GM21367 (cell line): ENCODE results near the gene COPS7A.
"Not testable (repeated sequence)": the region's sequence is repeated elsewhere in the genome, so short reads cannot be mapped to it uniquely, and the experiment has no call there.

Source experiments
- ATAC-seq: cut with Tn5 transposase; IDR thresholded peaks from one replicate; pipeline ENCODE4 v1.9.1; 2021; ENCODE audit not compliant: unreplicated experiment

The COPS7A gene

DNA sequence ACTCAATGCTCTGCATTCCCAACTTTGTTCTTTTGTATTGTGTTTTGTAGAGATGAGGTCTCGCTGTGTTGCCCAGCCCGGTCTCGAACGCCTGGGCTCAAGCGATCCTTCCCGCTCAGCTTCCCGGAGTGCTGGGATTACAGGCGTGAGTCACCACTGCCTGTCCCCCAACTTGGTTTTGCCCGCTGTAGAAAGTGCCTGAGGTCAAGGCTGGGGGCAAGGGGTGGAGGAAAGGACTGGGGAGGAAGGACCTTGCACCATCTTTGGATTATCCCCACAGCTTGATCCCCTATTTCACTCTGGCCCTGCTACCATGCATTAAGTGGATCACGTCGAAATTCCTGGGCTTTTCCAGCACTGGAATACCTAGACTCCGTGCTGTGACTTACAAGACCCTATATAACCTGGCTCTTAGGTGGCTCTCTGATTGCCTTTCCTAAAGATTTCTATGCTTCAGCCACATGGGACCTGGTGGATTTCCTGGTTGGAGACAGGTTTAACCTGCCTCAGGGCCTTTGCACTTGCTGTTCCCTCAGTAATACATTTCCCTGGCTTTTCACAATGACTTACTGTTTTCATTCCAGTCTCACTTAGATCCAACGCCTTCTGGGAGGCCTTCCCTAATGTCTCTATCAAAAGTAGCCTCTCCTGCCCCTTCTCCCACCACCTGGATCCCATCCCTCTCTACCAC, 22.6 kb upstream of the COPS7A start:
- no peak for ATAC-seq

DNA sequence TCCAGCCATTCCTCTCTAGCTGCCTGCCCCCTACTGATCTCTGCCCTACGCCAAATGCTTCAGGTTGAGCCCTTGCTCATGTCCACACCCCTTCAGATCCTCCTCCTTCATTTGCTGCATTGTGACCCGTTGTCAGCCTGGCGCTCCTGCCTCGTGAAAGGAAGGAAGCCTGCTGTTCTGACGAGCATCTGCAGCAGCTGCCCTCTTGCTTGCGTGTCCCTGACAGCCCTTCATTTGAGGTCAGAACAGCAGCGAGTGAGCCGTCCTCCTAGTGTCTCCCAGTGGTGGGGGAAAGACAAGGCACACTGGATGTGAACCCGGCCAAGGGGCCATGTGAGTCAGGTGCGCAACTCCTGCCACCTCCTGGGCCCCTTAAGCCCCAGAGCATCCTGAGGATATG, 20.2 kb upstream of the COPS7A start:
- ATAC-seq: no peak

DNA sequence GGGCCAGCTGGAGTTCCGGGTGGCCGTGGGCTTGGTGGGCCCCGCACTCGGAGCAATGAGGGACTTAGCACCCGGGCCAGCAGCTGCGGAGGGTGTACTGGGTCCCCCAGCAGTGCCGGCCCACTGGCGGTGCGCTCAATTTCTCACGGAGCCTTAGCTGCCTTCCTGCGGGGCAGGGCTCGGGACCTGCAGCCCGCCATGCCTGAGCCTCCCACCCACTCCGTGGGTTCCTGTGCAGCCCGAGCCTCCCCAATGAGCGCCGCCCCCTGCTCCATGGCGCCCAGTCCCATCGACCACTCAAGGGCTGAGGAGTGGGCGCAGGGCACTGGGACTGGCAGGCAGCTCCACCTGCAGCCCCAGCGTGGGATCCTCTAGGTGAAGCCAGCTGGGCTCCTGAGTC, 15.5 kb upstream of the COPS7A start:
- ATAC-seq: not testable (repeated sequence)

DNA sequence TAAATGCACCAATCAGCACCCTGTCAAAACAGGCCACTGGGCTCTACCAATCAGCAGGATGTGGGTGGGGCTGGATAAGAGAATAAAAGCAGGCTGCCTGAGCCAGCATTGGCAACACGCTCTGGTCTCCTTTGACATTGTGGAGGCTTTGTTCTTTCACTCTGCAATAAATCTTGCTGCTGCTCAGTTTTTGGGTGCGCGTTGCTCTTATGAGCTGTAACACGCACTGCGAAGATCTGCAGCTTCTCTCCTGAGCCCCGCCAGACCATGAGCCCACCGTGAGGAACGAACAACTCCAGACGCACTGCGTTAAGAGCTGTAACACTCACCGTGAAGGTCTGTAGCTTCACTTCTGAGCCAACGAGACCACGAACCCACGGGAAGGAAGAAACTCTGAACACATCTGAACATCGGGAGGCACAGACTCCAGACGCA, 14.9 kb upstream of the COPS7A start:
- ATAC-seq: no peak

DNA sequence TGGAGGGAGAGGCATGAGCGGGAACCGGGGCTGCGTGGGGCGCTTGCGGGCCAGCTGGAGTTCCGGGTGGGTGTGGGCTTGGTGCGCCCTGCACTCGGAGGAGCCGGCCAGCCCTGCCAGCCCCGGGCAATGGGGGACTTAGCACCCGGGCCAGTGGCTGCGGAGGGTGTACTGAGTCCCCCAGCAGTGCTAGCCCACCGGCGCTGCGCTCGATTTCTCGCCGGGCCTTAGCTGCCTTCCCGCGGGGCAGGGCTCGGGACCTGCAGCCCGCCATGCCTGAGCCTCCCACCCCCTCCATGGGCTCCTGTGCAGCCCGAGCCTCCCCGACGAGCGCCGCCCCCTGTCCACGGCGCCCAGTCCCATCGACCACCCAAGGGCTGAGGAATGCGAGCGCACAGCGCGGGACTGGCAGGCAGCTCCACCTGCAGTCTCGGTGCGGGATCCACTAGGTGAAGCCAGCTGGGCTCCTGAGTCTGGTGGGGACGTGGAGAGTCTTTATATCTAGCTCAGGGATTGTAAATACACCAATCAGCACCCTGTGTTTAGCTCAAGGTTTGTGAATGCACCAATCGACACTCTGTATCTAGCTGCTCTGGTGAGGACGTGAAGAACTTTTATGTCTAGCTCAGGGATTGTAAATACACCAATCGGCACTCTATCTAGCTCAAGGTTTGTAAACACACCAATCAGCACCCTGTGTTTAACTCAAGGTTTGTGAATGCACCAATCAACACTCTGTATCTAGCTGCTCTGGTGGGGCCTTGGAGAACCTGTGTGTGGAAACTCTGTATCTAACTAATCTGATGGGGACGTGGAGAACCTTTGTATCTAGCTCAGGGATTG, 7.6 kb upstream of the COPS7A start:
- ATAC-seq: not testable (repeated sequence)

DNA sequence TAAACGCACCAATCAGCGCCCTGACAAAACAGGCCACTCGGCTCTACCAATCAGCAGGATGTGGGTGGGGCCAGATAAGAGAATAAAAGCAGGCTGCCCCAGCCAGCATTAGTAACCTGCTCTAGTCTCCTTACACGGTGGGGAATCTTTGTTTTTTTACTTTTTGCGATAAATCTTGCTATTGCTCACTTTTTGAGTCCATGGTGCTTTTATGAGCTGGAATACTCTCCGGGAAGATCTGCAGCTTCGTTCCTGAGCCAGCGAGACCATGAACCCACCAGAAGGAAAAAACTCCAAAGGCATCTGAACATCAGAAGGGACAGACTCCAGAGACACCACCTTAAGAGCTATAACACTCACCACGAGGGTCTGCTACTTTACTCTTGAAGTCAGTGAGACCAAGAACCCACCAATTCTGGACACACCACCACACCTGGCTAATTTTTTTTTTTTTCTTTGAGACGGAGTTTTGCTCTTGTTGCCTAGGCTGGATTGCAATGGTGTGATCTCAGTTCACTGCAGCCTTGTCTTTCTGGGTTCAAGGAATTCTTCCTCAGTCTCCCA, 6.9 kb upstream of the COPS7A start:
- ATAC-seq: no peak

DNA sequence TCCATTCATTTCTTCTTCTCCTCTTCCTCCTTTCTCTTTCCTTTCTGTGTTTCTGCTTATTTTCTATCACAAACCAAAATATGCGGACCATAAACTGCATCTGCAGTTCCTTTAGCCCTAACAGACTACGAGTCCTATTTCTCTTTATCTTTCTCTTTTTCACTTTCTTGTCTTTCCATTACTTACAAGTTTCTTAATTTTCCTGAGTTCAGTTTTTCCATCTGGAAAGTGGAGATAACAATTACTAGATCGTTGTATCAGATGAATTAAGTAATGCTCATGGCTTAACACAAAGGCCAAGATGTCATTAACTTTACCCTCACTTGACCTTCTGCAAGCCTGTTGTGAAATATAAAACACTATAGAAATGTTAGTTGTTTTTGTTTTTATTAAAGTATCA, 983 bp upstream of the COPS7A start:
- ATAC-seq: no peak

DNA sequence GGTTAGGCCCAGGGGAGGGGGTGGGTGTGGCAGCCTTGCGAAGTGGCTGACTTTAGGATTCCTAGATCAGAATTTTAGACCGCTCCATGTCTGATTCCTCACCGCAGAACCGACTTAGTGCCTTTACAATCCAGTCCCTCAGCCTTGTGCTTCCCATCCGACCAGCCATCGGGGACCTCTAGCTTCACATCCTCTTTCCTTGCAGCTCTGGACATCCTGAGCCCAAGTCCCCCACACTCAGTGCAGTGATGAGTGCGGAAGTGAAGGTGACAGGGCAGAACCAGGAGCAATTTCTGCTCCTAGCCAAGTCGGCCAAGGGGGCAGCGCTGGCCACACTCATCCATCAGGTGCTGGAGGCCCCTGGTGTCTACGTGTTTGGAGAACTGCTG, 557 bp downstream of the COPS7A start:
- ATAC-seq: peak; percentile 23

DNA sequence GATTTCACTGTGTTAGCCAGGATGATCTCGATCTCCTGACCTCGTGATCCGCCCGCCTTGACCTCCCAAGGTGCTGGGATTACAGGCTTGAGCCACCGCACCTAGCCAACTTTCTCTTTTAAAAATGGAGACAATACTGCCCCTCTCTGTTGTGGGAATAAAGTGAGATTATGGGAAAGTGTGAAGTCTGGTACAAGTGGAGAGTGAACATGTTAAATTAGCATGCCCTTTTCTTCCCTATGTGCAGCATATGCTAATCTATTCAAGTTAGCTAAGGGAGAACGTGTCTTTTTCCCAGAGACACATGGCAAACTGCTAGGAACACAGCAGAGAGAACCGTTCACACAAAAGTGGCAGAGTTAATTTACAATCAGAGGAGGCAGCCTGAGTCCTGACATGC, 1.5 kb downstream of the COPS7A start:
- ATAC-seq: no peak

DNA sequence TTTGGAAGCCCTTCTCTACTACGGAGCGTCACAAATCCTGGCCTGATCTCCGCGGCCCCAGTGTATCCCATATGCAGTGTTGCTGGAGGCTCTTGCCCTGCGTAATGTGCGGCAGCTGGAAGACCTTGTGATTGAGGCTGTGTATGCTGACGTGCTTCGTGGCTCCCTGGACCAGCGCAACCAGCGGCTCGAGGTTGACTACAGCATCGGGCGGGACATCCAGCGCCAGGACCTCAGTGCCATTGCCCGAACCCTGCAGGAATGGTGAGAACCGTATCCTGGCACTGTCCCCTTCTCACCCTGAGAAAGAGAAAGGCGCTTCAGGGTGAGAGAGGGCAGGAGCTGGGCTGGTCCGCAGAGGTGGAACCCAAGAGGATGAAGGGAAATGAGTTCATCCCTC, 5.3 kb downstream of the COPS7A start:
- no peak for ATAC-seq

DNA sequence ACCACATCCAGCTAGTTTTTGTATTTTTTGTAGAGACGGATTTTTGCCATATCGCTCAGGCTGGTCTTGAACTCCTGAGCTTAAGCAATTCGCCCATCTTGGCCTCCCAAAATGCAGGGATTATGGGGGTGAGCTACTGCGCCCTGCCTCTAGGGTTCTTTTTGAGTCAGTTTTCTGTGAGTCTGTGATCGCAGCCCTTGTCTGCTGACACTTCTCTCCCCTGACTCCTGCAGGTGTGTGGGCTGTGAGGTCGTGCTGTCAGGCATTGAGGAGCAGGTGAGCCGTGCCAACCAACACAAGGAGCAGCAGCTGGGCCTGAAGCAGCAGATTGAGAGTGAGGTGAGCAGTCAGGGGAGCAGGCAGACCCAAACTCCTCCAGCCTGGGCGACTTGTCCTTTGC, 6.3 kb downstream of the COPS7A start:
- ATAC-seq: no peak

DNA sequence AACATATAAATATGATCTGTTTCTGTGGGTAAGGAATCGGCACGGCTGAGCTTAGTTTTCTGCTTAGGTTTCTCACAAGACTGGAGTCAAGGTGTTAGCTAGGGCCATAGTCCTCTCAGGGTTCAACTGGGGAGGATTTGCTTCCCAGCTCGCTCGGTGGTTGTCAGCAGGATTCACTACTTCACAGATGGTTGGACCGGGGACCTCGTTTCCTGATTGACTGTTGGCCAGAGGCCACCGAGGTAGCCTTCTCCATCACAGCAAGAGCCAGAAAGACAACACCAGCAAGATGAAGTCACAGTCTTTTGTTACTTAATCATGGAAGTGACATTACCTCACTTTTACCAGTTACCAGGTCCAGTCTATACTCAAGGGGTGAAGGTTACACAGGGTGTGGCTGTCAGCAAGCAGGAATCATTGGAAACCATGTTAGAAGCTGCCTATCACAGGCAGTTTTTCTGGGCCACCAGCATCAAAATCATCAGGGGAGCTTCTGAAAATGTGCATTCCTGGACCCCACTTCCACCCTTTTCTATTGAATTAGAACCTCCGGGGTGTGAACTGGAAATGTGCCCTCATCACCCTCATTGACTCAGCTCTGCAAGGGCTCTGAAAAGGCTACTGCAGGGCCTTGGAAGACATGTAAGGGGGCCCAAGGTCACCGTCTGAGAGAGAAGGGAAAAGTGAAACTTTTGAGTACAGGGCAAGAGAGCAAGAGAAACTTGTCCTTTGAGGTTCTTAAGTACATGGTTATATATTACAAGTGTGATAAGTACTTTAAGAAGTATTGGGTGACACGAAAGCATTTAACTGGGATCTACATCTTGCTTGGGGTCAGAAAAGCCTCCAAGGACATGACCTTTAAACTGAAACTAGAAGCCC, 10.9 kb downstream of the COPS7A start:
- no peak for ATAC-seq

DNA sequence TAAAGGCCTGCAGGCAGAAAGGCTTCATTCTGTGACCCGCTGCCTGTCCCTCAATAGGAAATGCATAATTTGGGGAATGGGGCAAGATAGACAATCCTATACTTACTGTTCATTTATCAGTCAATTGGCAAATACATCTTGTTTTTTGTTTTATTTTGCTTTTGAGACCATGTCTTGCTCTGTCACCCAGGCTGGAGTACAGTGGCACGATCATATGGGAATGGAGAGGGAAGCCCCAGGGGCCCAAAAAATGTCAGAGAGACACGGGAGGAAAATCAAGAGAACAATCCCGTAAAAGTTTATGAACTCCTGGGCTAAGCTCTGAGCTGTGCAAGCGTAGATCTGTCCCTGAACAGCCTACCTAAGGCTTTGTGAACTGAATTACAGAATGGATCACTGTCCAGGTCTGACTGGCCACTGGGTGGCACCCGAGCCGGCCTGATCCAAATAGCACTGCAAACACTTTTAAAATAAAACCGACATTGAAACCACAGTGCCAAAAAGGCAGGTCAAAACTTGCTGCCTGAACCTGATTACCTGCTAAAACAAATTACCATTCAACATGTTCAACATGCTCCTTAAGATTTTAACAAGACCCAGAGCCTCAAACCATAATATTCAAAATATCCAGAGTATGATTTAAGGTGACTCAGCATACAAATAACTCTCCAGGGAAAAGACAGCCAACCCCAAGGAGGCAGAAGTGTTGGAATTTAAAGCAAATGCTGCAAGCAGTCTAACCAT, 11.8 kb downstream of the COPS7A start:
- ATAC-seq: no peak

DNA sequence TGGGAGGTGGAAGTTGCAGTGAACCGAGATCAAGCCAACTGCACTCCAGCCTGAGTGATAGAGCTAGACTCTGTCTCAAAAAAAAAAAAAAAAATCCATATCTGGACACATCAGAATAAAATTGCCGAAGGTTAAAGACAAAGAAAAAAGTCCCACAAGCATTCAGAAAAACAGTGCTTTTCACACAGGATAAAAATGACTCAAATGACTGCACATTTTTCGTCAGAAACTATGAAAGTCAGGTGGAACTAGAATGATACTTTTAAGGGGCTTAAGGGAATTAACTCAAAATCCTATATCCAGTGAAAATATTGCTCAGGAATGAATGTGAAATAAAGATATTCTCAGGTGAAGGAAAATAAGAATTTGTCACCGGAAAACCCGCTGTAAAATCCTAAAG, 12.9 kb downstream of the COPS7A start:
- no peak for ATAC-seq

DNA sequence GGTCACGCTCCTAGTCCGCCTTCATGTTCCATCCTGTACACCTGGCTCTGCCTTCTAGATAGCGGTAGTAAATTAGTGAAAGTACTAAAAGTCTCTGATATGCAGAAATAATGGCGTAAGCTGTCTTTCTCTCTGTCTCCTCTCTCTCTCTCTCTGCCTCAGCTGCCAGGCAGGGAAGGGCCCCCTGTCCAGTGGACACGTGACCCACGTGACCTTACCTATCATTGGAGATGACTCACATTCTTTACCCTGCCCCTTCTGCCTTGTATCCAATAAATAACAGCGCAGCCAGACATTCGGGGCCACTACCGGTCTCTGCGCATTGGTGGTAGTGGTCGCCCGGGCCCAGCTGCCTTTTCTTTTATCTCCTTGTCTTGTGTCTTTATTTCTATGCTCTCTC, 18.2 kb downstream of the COPS7A start:
- not testable (repeated sequence) for ATAC-seq

DNA sequence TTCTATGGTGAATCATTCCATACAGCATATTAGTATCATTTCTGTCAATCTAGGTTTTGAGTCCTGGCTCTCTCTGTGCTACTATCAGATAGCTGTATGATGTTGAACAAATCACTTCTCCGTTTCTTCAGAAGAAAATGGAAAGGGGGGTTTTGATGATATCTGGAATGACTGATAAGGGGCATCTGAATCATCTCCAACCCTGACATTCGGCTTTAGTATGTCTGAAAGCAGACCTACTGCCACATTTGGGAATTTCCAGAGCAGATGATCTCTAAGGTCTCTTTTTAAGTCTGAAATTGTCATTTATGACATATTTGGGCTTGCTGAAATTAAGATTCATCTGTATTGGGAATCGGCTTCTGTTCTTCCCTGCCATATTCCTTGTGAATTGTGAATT, 19.0 kb downstream of the COPS7A start:
- ATAC-seq: no peak

DNA sequence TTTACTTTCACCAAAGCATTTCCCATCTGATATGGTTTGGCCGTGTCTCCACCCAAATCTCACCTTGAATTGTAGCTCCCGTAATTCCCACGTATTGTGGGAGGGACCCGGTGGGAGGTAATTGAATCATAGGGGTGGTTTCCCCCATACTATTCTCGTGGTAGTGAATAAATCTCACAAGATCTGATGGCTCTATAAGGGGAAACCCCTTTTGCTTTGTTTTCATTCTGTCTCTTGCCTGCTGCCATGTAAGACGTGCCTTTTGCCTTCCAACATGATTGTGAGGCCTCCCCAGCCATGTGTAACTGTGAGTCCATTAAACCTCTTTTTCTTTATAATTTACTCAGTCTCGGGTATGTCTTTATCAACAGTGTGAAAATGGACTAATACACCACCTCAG, 19.5 kb downstream of the COPS7A start:
- ATAC-seq: not testable (repeated sequence)

DNA sequence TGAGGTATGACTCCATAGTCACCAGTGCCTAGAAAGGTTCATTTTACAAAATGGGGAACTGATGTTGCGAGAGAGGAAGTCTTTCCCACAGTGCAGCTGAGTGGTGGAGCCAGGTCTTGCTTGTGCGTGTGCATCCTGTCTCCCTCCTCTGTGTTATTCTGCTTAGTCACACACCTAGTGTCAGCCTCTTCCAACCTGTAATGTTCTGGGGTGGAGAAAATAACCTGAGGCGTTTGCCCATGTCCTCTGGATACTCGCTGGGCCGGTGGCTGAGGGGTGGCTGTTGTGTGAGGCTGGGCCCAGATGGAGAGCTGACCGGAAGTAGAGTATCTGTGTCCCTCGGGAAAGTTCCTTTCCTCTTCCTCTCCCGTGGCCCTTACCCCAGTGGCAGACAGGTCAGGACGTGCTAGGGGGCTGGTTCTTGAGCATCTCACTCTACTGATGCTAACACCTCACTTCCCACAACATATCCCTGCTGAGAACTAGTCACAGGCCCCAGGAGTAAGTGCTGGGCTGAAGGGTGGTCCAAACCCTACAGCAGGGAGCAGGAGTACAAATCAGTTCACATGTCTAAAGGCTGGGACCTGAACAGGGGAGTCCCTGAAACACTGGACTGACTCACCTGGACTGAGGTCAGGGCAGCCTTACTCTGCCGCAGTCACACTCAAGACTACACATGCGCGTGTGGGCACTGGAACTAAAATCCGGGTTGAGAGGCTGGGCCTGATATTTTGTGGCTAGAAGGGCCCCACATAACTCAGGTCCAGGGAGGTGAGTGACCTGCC, 22.1 kb downstream of the COPS7A start:
- no peak for ATAC-seq

DNA sequence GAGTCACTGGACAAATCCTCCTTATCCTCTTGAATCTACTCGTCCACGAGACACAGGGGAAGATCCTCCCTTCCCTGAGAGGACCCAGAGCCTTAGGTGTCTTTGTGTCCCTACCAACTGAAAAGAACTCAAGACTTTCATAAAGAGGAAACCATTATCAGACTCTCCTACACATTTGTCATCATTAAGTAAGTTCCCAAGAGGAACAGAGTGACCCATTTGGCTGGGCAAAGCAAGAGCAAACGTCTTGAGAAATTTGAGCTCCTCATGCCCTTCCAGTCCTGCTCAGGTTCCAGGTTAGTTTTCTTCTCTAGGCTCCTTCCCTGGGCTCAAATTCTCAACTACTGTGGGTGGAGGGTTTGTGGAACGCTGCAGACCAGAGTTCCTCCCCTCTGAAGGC, 23.4 kb downstream of the COPS7A start:
- no peak for ATAC-seq

DNA sequence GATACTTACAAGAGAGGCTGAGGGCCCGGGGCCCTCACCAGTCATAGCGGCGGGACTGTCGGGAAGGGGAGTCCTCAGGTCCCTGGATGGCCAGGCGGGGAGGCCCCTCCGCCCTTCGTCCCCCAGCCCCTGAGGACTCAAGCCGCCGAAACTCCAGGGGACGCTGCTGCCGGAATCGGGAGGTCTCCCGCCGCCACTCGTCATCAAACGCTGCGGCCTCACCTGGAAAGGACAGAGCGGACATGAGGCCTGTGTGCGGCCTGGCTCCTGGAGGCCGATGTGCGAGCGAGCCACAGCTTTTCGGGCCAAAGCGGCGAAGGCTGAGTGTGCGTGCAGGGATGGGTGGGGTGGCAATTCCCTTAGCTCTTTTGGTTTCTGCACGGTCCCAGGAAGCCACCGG, 24.9 kb downstream of the COPS7A start:
- ATAC-seq: no peak
